A549 (cell line): Measurements from ENCODE around the gene BEX4. TPM values are rescaled to one million over a fixed set of nuclear protein-coding genes. Genes with fewer than 3 reads are reported as not detected.
"Not testable (repeated sequence)": the region's sequence is repeated elsewhere in the genome, so short reads cannot be mapped to it uniquely, and the experiment has no call there.

Experiments
- ATAC-seq, 2 experiments: fragments of 200-7000 bp in 1 of 2; fragments of >200 bp in 1 of 2; cut with Nextera tagmentation in 1 of 2; cut with Tn5 transposase in 1 of 2; 3 replicates each; pipeline versions ENCODE4 v1.8.0 to v1.9.1; 2018 to 2020; ENCODE audit warnings: mild to moderate bottlenecking in 1 of 2, moderate library complexity in 1 of 2
- CTCF ChIA-PET: fragments of 300-600 bp; sonication (Branson Sonifier 250); formaldehyde crosslinking; extraction: SDS; loops from one replicate; lab custom pipeline; 2021; ENCODE audit warnings: antibody characterized with exemption, inconsistent platforms; lab: Yijun Ruan, JAX
- POLR2A ChIA-PET: fragments of 350-600 bp; formaldehyde crosslinking; extraction: SDS; loops from one replicate; lab custom pipeline; 2021; ENCODE audit warnings: antibody characterized with exemption, inconsistent platforms; lab: Yijun Ruan, JAX
- DNase-seq, 2 experiments: peaks; one replicate each; pipeline versions ENCODE4 v3.0.0 to v3.0.0-alpha.2; 2011 to 2016; ENCODE audit warnings: low read depth in 1 of 2, low spot score in 1 of 2
- FAIRE-seq: peaks from 2 replicates; lab custom pipeline; 2011; peaks lifted over from hg19 to GRCh38; lab: Jason Lieb, UNC
- H3K27ac ChIP-seq, 2 experiments: fragments of >200 bp; sonication (Bioruptor Twin); formaldehyde crosslinking; 3 replicates each; pipeline ENCODE4 v1.5.1; 2016 to 2017
- H3K4me1 ChIP-seq: fragments of >200 bp; sonication (Bioruptor Twin); formaldehyde crosslinking; 3 replicates; pipeline ENCODE4 v1.6.1; 2016
- H3K4me2 ChIP-seq: fragments of >200 bp; sonication (Bioruptor Twin); formaldehyde crosslinking; 3 replicates; pipeline ENCODE4 v1.6.1; 2016
- H3K4me3 ChIP-seq: fragments of >200 bp; sonication (Bioruptor Twin); formaldehyde crosslinking; 3 replicates; pipeline ENCODE4 v1.5.1; 2016
- H3K9me3 ChIP-seq: fragments of >200 bp; sonication (Bioruptor Twin); formaldehyde crosslinking; 3 replicates; pipeline ENCODE4 v1.6.1; 2016
- BHLHE40 ChIP-seq: IDR thresholded peaks from 2 replicates; pipeline ENCODE4 v1.6.1; 2012; ENCODE audit warnings: low read depth, low read length, inconsistent platforms
- CEBPB ChIP-seq, 2 experiments: fragments of >200 bp in 1 of 2; sonication (Bioruptor Twin) in 1 of 2; formaldehyde crosslinking in 1 of 2; IDR thresholded peaks; 2 replicates each; pipeline ENCODE4 v1.6.1; 2012 to 2016
- CHD2 ChIP-seq: fragments of 150-350 bp; IDR thresholded peaks from 2 replicates; pipeline ENCODE4 v1.6.1; 2014; ENCODE audit warnings: low read length; ENCODE audit not compliant: partially characterized antibody
- EHF ChIP-seq: fragments of 250-450 bp; sonication (Bioruptor Pico); IDR thresholded peaks from 2 replicates; pipeline ENCODE4 v1.5.0; 2020; ENCODE audit warnings: mild to moderate bottlenecking
- ESRRA ChIP-seq: fragments of 150-350 bp; IDR thresholded peaks from 2 replicates; pipeline ENCODE4 v1.6.1; 2014; ENCODE audit warnings: mild to moderate bottlenecking, low read length, borderline replicate concordance
- FOSL2 ChIP-seq, 2 experiments: fragments of 450-650 bp in 1 of 2; fragments of >200 bp in 1 of 2; sonication (Bioruptor Twin) in 1 of 2; formaldehyde crosslinking; IDR thresholded peaks; 2 replicates each; pipeline versions ENCODE4 v1.5.0 to v1.6.1; 2016 to 2020; ENCODE audit warnings: mild to moderate bottlenecking in 1 of 2, moderate library complexity in 1 of 2
- HES2 ChIP-seq: fragments of >200 bp; sonication (Bioruptor Twin); formaldehyde crosslinking; IDR thresholded peaks from 2 replicates; pipeline ENCODE4 v1.6.1; 2016
- HMGXB4 ChIP-seq: fragments of 250-450 bp; sonication (Bioruptor Pico); IDR thresholded peaks from 2 replicates; pipeline ENCODE4 v1.5.0; 2021; ENCODE audit warnings: mild to moderate bottlenecking, moderate library complexity, borderline replicate concordance
- HOXB5 ChIP-seq: fragments of 250-450 bp; sonication (Bioruptor Pico); IDR thresholded peaks from 2 replicates; pipeline ENCODE4 v1.5.0; 2020; ENCODE audit warnings: mild to moderate bottlenecking, moderate library complexity
- KDM1A ChIP-seq: fragments of 200-600 bp; sonication (generic); IDR thresholded peaks from 2 replicates; pipeline ENCODE4 v1.6.1; 2016; ENCODE audit warnings: low read depth, mild to moderate bottlenecking
- KDM5A ChIP-seq: fragments of 200-600 bp; sonication (generic); IDR thresholded peaks from 2 replicates; pipeline ENCODE4 v1.6.1; 2016; ENCODE audit warnings: antibody characterized with exemption, mild to moderate bottlenecking
- MAFK ChIP-seq: fragments of 450-650 bp; IDR thresholded peaks from 2 replicates; pipeline ENCODE4 v1.6.1; 2014; ENCODE audit not compliant: partially characterized antibody
- PHF8 ChIP-seq: fragments of 200-600 bp; sonication (generic); IDR thresholded peaks from 2 replicates; pipeline ENCODE4 v1.6.1; 2016; ENCODE audit warnings: low read depth, mild to moderate bottlenecking, antibody characterized with exemption, moderate library complexity, borderline replicate concordance
- POLR2A ChIP-seq: IDR thresholded peaks from 2 replicates; pipeline ENCODE4 v1.6.1; 2012; ENCODE audit warnings: mild to moderate bottlenecking, low read length
- RAD21 ChIP-seq, 2 experiments: fragments of >200 bp in 1 of 2; sonication (Bioruptor Twin) in 1 of 2; formaldehyde crosslinking in 1 of 2; IDR thresholded peaks in 1 of 2; conservative IDR thresholded peaks in 1 of 2; 2 replicates in 1 of 2; 3 replicates in 1 of 2; pipeline ENCODE4 v1.6.1; 2012 to 2018; ENCODE audit warnings: inconsistent platforms in 1 of 2
- RFX5 ChIP-seq: fragments of 450-650 bp; IDR thresholded peaks from 2 replicates; pipeline ENCODE4 v1.7.1; 2014; ENCODE audit warnings: antibody characterized with exemption, mild to moderate bottlenecking, moderate library complexity
- RNF2 ChIP-seq: fragments of 200-600 bp; sonication (generic); IDR thresholded peaks from 2 replicates; pipeline ENCODE4 v1.6.1; 2016; ENCODE audit warnings: low read depth, mild to moderate bottlenecking, antibody characterized with exemption, moderate library complexity, borderline replicate concordance
- SMC3 ChIP-seq: fragments of >200 bp; sonication (Bioruptor Twin); formaldehyde crosslinking; IDR thresholded peaks from 3 replicates; pipeline ENCODE4 v1.6.1; 2018; ENCODE audit warnings: inconsistent platforms
- ZNF302 ChIP-seq: fragments of 250-450 bp; sonication (Bioruptor Pico); IDR thresholded peaks from 2 replicates; pipeline ENCODE4 v1.9.0; 2021; ENCODE audit warnings: inconsistent platforms, mild to moderate bottlenecking, moderate library complexity
- ZSCAN20 ChIP-seq: fragments of 250-450 bp; sonication (Bioruptor Pico); IDR thresholded peaks from 2 replicates; pipeline ENCODE4 v1.8.0; 2022; ENCODE audit warnings: mild to moderate bottlenecking, moderate library complexity
- WGBS: methylation state at CpG from one replicate; pipeline ENCODE4 v1.1.6; 2017; ENCODE audit errors: missing lambda C conversion rate; 5-methylcytosine and 5-hydroxymethylcytosine counted together
- polyA plus RNA-seq, 4 experiments: library from polyadenylated mRNA; depleted of rRNA in 3 of 4; stranded (reverse); fragments of >200 nt; fragmentation: RNase III in 1 of 4; extraction: RNeasy Plus Mini Kit Qiagen cat#74134 plus additional on column Dnase treatment in 1 of 4; gene quantifications; 2 replicates in 3 of 4; 3 replicates in 1 of 4; pipeline ENCODE4 v1.2.3, GENCODE V29; 2011 to 2017
- TF ChIP-seq, protein P1 (sequence below): fragments of 200-600 bp; sonication (generic); IDR thresholded peaks from 2 replicates; pipeline ENCODE4 v1.6.1; 2016; ENCODE audit warnings: antibody characterized with exemption, mild to moderate bottlenecking, moderate library complexity
- TF ChIP-seq, protein P2 (sequence below): fragments of >200 bp; sonication (Bioruptor Twin); formaldehyde crosslinking; IDR thresholded peaks from 3 replicates; pipeline ENCODE4 v1.5.1; 2016
- TF ChIP-seq, protein P3 (sequence below): fragments of 150-350 bp; IDR thresholded peaks from 2 replicates; pipeline ENCODE4 v1.6.1; 2014; ENCODE audit warnings: low read depth, mild to moderate bottlenecking, low read length

BEX4 gene
- polyA plus RNA-seq, 2 of the 4 experiments (the other 2 are of a cell fraction): 0.85 to 2.4 TPM

DNA sequence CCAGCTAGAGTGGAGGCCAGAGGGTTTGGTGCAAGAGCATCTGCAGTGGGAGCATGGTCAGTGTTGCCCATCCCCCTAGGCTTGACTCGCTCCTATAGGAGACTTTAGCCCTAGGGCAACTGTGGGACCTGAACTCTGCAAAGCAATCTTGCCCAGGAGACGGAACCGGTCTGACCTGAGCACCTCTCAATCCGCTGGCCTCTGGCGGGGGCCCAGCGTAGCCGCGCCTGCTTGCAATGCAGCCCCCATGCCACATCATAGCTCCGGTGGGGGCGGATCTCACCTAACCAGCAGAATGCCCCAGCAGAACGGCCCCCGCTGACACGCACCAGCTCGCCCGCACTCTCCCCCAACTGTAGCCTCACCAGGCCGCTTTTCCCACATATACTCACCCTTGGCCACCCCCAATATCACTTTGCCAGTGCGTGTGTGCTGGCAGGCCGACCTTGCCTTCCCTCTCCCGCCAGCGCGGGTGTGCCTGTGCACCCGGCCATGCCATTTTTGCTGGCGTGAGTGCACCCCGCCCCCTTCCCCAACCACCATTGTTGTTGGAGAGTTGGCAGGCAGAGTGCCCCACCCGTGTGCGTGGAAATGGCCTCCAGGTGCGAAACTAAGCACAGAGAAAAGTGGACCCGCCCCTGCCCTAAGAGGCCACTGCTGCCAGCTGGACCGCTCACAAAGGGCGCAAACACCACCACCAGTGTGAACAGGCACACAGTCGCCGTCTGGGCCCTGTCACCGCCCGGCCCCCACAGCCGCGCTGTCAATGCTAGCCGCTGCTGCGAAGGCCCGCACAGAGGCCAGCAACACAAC lies 5.8 kb downstream of the BEX4 start:
- no peak for TF ChIP-seq HES2
- no peak for TF ChIP-seq KDM5A
- TF ChIP-seq, protein P1, sequence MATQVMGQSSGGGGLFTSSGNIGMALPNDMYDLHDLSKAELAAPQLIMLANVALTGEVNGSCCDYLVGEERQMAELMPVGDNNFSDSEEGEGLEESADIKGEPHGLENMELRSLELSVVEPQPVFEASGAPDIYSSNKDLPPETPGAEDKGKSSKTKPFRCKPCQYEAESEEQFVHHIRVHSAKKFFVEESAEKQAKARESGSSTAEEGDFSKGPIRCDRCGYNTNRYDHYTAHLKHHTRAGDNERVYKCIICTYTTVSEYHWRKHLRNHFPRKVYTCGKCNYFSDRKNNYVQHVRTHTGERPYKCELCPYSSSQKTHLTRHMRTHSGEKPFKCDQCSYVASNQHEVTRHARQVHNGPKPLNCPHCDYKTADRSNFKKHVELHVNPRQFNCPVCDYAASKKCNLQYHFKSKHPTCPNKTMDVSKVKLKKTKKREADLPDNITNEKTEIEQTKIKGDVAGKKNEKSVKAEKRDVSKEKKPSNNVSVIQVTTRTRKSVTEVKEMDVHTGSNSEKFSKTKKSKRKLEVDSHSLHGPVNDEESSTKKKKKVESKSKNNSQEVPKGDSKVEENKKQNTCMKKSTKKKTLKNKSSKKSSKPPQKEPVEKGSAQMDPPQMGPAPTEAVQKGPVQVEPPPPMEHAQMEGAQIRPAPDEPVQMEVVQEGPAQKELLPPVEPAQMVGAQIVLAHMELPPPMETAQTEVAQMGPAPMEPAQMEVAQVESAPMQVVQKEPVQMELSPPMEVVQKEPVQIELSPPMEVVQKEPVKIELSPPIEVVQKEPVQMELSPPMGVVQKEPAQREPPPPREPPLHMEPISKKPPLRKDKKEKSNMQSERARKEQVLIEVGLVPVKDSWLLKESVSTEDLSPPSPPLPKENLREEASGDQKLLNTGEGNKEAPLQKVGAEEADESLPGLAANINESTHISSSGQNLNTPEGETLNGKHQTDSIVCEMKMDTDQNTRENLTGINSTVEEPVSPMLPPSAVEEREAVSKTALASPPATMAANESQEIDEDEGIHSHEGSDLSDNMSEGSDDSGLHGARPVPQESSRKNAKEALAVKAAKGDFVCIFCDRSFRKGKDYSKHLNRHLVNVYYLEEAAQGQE: no peak
- TF ChIP-seq ZSCAN20 (CRISPR knock-in tag): no peak
- no peak for TF ChIP-seq ZNF302 (CRISPR knock-in tag)
- TF ChIP-seq SMC3: no peak
- TF ChIP-seq, protein P2, sequence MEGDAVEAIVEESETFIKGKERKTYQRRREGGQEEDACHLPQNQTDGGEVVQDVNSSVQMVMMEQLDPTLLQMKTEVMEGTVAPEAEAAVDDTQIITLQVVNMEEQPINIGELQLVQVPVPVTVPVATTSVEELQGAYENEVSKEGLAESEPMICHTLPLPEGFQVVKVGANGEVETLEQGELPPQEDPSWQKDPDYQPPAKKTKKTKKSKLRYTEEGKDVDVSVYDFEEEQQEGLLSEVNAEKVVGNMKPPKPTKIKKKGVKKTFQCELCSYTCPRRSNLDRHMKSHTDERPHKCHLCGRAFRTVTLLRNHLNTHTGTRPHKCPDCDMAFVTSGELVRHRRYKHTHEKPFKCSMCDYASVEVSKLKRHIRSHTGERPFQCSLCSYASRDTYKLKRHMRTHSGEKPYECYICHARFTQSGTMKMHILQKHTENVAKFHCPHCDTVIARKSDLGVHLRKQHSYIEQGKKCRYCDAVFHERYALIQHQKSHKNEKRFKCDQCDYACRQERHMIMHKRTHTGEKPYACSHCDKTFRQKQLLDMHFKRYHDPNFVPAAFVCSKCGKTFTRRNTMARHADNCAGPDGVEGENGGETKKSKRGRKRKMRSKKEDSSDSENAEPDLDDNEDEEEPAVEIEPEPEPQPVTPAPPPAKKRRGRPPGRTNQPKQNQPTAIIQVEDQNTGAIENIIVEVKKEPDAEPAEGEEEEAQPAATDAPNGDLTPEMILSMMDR: no peak
- TF ChIP-seq RNF2: no peak
- no peak for TF ChIP-seq CEBPB (IDR thresholded peaks at IDR 0.05)
- no peak for TF ChIP-seq FOSL2 (IDR thresholded peaks at IDR 0.05)
- no peak for TF ChIP-seq FOSL2 (CRISPR knock-in tag; IDR thresholded peaks at IDR 0.05)
- TF ChIP-seq KDM1A: no peak
- no peak for TF ChIP-seq HOXB5 (CRISPR knock-in tag)
- Histone ChIP-seq H3K27ac (no peak overlapping the region), H3K9me3 (no peaks in the 10 kb centered on the region), H3K4me1 (no peaks in the 10 kb centered on the region), H3K4me2 (no peak overlapping the region), H3K4me3 (no peak overlapping the region)
- FAIRE-seq (no peak), ATAC-seq (no peak), DNase-seq (no peak)
- ChIA-PET POLR2A (no interaction called here), CTCF (interaction anchor here (0.6 to 2.1 kb wide), 2 partner anchors 9 to 39 kb away, joined by 3 to 5 read pairs; no protein-coding TSS in a partner anchor)
- 72% methylated on average over 18 of the region's 39 CpGs for WGBS

- H3K4me1 ChIP-seq, H3K4me3 ChIP-seq, POLR2A ChIA-PET, DNase-seq, H3K27ac ChIP-seq, CTCF ChIA-PET, H3K9me3 ChIP-seq, H3K4me2 ChIP-seq, ATAC-seq: not testable (repeated sequence)
- 32% methylated on average over 4 of the region's 4 CpGs for WGBS
- peak; percentile 98 for FAIRE-seq
Observed at GRCh38 chrX:103225918-103226317, 11.0 kb downstream of the BEX4 start.

- FAIRE-seq (no peak), DNase-seq (no peak), ATAC-seq (no peak)
- 50% methylated on average over 2 of the region's 2 CpGs for WGBS
- no peaks in the 10 kb centered on the region for H3K4me1 ChIP-seq
- H3K9me3 ChIP-seq: no peaks in the 10 kb centered on the region
- CTCF ChIA-PET: interaction anchor here (1.7 kb wide), 1 partner anchor 110 kb away, joined by 4 read pairs; no protein-coding TSS in a partner anchor
- POLR2A ChIA-PET: no interaction called here
- no peak overlapping the region for H3K4me2 ChIP-seq
- H3K27ac ChIP-seq: no peak overlapping the region
- no peak overlapping the region for H3K4me3 ChIP-seq
- no peak for TF ChIP-seq BHLHE40
- TF ChIP-seq POLR2A: no peak
- TF ChIP-seq EHF (CRISPR knock-in tag): no peak
- TF ChIP-seq RAD21 (conservative IDR thresholded peaks at IDR 0.05 in 1 of 2, IDR thresholded peaks at IDR 0.05 in 1 of 2): no peak
- TF ChIP-seq PHF8: no peak
- TF ChIP-seq ESRRA: no peak
- no peak for TF ChIP-seq HMGXB4
- no peak for TF ChIP-seq RNF2
- TF ChIP-seq, protein P3, sequence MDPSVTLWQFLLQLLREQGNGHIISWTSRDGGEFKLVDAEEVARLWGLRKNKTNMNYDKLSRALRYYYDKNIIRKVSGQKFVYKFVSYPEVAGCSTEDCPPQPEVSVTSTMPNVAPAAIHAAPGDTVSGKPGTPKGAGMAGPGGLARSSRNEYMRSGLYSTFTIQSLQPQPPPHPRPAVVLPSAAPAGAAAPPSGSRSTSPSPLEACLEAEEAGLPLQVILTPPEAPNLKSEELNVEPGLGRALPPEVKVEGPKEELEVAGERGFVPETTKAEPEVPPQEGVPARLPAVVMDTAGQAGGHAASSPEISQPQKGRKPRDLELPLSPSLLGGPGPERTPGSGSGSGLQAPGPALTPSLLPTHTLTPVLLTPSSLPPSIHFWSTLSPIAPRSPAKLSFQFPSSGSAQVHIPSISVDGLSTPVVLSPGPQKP: no peak
- TF ChIP-seq RFX5: no peak
- no peak for TF ChIP-seq CHD2
- no peak for TF ChIP-seq MAFK
Observed at GRCh38 chrX:103233263-103233662, 18.4 kb downstream of the BEX4 start.
